CD4-positive, alpha-beta T cell (primary cell): ENCODE data around the gene VPS13D. TPM values are rescaled to one million over a fixed set of nuclear protein-coding genes. Genes with fewer than 3 reads are reported as not detected.

Experiments used
- ATAC-seq: fragments of 200-7000 bp; cut with Tn5 transposase; one replicate; pipeline ENCODE4 v1.10.0; 2022; ENCODE audit warnings: mild to moderate bottlenecking; ENCODE audit not compliant: poor library complexity
- CTCF ChIA-PET: fragments of 350-600 bp; sonication (Branson Sonifier 250); formaldehyde crosslinking; loops from one replicate; lab custom pipeline; 2021; ENCODE audit warnings: antibody characterized with exemption, inconsistent platforms; lab: Charles Lee
- POLR2A ChIA-PET: fragments of 350-600 bp; sonication (Branson Sonifier 250); formaldehyde crosslinking; loops from one replicate; lab custom pipeline; 2021; ENCODE audit warnings: antibody characterized with exemption, inconsistent platforms; lab: Charles Lee
- DNase-seq, 14 experiments: peaks; one replicate each; pipeline ENCODE4 v3.0.0-alpha.2; 2013 to 2020; ENCODE audit warnings: mixed read lengths in 2 of 14
- H3K27ac ChIP-seq, 2 donors: one replicate each; pipeline versions ENCODE4 v1.5.1 to v1.7.0; 2013; ENCODE audit warnings: low read length in 2 of 2, low read depth in 1 of 2, mild to moderate bottlenecking in 1 of 2
- H3K27me3 ChIP-seq, 2 experiments: 1 replicate in 1 of 2; 2 replicates in 1 of 2; pipeline versions ENCODE4 v1.6.1 to v1.7.0; 2013; ENCODE audit warnings: low read length in 2 of 2, control low read depth in 1 of 2, mild to moderate bottlenecking in 1 of 2, moderate library complexity in 1 of 2; ENCODE audit not compliant: insufficient read depth in 2 of 2, control insufficient read depth in 1 of 2
- H3K36me3 ChIP-seq: one replicate; pipeline ENCODE4 v1.6.1; 2013; ENCODE audit warnings: low read length, control low read depth; ENCODE audit not compliant: insufficient read depth
- H3K4me1 ChIP-seq: one replicate; pipeline ENCODE4 v1.6.1; 2013; ENCODE audit warnings: low read length, control low read depth; ENCODE audit not compliant: insufficient read depth
- H3K4me3 ChIP-seq: one replicate; pipeline ENCODE4 v1.5.1; 2013; ENCODE audit warnings: mild to moderate bottlenecking, low read length, moderate library complexity
- H3K9me3 ChIP-seq, 2 experiments: 1 replicate in 1 of 2; 2 replicates in 1 of 2; pipeline versions ENCODE4 v1.6.1 to v1.7.0; 2013; ENCODE audit warnings: low read length in 2 of 2, mild to moderate bottlenecking in 2 of 2, control low read depth in 1 of 2, moderate library complexity in 1 of 2; ENCODE audit not compliant: control insufficient read depth in 1 of 2, insufficient read depth in 1 of 2
- H3K27ac Mint-ChIP-seq: one replicate; pipeline ENCODE4 v1.8.0; 2020; ENCODE audit warnings: mixed read lengths
- H3K27me3 Mint-ChIP-seq: one replicate; pipeline ENCODE4 v1.8.0; 2021; ENCODE audit warnings: mixed read lengths
- H3K36me3 Mint-ChIP-seq: one replicate; pipeline ENCODE4 v1.8.0; 2021; ENCODE audit warnings: low read depth, mixed read lengths
- H3K4me1 Mint-ChIP-seq: one replicate; pipeline ENCODE4 v1.8.0; 2021; ENCODE audit warnings: low read depth, mixed read lengths
- H3K4me3 Mint-ChIP-seq: one replicate; pipeline ENCODE4 v1.8.0; 2020; ENCODE audit warnings: mild to moderate bottlenecking, mixed read lengths
- H3K9me3 Mint-ChIP-seq: one replicate; pipeline ENCODE4 v1.8.0; 2020; ENCODE audit warnings: mixed read lengths
- intact Hi-C, 2 experiments: fragments of 100-400 bp; cut with DNase I in 1 of 2; cut with micrococcal nuclease in 1 of 2; formaldehyde crosslinking; loops; one replicate each; pipeline versions ENCODE4 v1.15.1 to v1.9.0; 2023 to 2025; cut with DNase I, micrococcal nuclease
- total RNA-seq, 174 experiments: library from RNA in 2 of 174; stranded (reverse) in 2 of 174; gene quantifications; one replicate each; pipeline ENCODE4 v1.2.3 and lab custom pipeline; 2021 to 2026
- TF ChIP-seq, protein P1 (sequence below): fragments of 200-600 bp; IDR thresholded peaks from one replicate; pipeline ENCODE4 v1.8.0; 2022; ENCODE audit warnings: antibody characterized with exemption, mild to moderate bottlenecking

Gene VPS13D
- total RNA-seq, 2 experiments from 2014 or later = 63.0 to 67.3 TPM

DNA sequence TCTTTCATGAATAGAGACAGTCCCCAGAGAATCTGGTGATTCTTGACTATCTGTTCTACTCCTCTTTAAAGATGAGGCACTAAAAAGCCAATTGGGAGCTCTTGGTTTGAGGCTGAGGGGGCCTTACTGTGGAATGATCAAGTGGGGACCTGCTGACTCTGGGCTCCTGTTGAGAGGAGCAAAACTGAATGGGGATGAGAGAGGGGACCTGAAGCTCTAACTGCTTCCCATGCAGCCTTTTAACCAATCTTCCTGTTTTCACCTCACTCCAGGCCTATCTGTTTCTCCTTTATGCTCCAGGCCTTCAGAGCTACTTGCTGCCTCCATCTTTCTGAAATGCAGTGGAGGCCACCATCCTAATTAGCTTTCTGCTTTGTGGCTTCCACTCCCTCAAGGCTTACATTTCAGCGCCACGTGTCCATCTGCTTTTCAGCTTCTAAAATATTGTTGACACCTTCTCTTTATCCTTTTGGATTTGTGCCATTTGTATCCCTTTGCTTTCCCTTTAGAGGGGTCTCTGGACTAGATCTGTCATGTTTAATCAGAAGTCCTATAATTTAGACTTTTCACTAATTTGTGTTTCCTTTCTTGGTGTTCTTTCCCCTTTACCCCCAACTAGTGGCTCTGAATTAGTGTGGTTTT, 242.4 kb downstream of the VPS13D start:
- peaks cover 42% of the 10 kb centered on the region for H3K4me1 ChIP-seq
- no peak overlapping the region for H3K4me3 ChIP-seq
- H3K36me3 ChIP-seq = peaks cover 6% of the 10 kb centered on the region
- DNase-seq = no peak
- ATAC-seq = no peak
- H3K4me1 Mint-ChIP-seq = peaks cover 86% of the 10 kb centered on the region
- no peaks in the 10 kb centered on the region for H3K27me3 ChIP-seq
- no peaks in the 10 kb centered on the region for H3K9me3 ChIP-seq
- peak overlapping the region; percentile 88 for H3K27ac Mint-ChIP-seq
- no peaks in the 10 kb centered on the region for H3K27me3 Mint-ChIP-seq
- peak overlapping the region; percentile 55 for H3K4me3 Mint-ChIP-seq
- TF ChIP-seq, protein P1, sequence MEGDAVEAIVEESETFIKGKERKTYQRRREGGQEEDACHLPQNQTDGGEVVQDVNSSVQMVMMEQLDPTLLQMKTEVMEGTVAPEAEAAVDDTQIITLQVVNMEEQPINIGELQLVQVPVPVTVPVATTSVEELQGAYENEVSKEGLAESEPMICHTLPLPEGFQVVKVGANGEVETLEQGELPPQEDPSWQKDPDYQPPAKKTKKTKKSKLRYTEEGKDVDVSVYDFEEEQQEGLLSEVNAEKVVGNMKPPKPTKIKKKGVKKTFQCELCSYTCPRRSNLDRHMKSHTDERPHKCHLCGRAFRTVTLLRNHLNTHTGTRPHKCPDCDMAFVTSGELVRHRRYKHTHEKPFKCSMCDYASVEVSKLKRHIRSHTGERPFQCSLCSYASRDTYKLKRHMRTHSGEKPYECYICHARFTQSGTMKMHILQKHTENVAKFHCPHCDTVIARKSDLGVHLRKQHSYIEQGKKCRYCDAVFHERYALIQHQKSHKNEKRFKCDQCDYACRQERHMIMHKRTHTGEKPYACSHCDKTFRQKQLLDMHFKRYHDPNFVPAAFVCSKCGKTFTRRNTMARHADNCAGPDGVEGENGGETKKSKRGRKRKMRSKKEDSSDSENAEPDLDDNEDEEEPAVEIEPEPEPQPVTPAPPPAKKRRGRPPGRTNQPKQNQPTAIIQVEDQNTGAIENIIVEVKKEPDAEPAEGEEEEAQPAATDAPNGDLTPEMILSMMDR = no peak
- intact Hi-C loops = loop anchor here in 1 of 2 experiments (2.0 to 10.0 kb wide), 4 partner anchors 21 to 143 kb away; partner anchors contain the start of gene DHRS3
- peaks cover 7% of the 10 kb centered on the region for H3K36me3 Mint-ChIP-seq
- CTCF ChIA-PET = interaction anchor here (1.3 kb wide), 1 partner anchor 18 kb away, joined by 3 read pairs; no protein-coding TSS in a partner anchor
- H3K27ac ChIP-seq = peak overlapping the region; percentile 59 to 81
- POLR2A ChIA-PET = interaction anchor here (0.8 to 2.6 kb wide), 15 partner anchors 8 to 146 kb away, joined by 3 to 24 read pairs (median 4); partner anchors contain the start of gene DHRS3
- no peaks in the 10 kb centered on the region for H3K9me3 Mint-ChIP-seq

DNA sequence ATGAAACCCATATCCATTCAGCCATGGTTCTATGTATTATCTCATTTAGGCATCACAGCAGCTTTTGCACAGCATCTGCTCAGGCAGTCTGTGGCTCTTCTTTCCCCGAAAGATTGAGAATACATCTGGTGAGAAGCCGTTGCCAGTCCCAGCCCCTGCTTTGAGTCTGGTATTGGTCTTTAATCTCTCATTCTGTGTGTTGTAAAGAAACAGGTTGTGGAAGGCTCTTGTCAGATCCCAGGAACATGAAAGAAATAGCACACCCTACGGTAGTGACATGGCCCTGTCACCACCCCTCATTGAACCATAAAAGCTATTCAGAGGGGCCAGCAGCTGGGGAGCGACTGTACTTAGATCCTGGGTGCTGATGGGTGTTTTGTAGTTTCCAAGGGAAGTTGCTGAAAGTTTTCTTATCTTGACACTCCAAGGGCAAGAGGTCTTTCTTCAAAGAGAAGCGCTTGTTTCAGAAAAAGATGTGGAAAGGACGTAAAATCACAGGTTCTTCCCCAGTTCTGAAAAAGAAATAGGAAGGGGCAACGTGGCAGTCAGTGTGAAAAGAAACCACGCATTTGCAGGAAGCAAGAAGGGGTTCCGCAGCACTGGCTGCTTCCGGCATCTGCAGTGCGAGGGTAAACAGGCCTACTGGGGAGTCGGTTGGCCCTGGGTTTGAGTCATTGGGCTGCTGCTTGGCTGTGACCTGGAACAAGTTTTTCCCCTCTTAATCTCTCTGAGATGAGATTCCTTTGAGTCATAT, 243.1 kb downstream of the VPS13D start:
- Mint-ChIP-seq H3K9me3 (no peaks in the 10 kb centered on the region), H3K4me3 (peak overlapping the region; percentile 55), H3K27ac (peak overlapping the region; percentile 88), H3K36me3 (peaks cover 6% of the 10 kb centered on the region), H3K4me1 (peaks cover 87% of the 10 kb centered on the region), H3K27me3 (no peaks in the 10 kb centered on the region)
- H3K27ac ChIP-seq = peak overlapping the region; percentile 59 to 81
- peak; percentile 75 for ATAC-seq
- ChIA-PET POLR2A (interaction anchor here (0.8 to 2.6 kb wide), 13 partner anchors 7 to 145 kb away, joined by 3 to 24 read pairs (median 3); partner anchors contain the start of gene DHRS3), CTCF (interaction anchor here (1.1 to 1.3 kb wide), 2 partner anchors 19 to 34 kb away, joined by 3 read pairs; no protein-coding TSS in a partner anchor)
- intact Hi-C loops = loop anchor here in 1 of 2 experiments (2.0 to 10.0 kb wide), 4 partner anchors 22 to 142 kb away; partner anchors contain the start of gene DHRS3
- H3K4me3 ChIP-seq = peak overlapping the region; percentile 24
- DNase-seq = peak; percentile 25 to 84 (median 63)
- H3K4me1 ChIP-seq = peaks cover 47% of the 10 kb centered on the region
- peaks cover 6% of the 10 kb centered on the region for H3K36me3 ChIP-seq
- H3K27me3 ChIP-seq = no peaks in the 10 kb centered on the region
- no peaks in the 10 kb centered on the region for H3K9me3 ChIP-seq
- TF ChIP-seq, protein P1 = no peak

DNA sequence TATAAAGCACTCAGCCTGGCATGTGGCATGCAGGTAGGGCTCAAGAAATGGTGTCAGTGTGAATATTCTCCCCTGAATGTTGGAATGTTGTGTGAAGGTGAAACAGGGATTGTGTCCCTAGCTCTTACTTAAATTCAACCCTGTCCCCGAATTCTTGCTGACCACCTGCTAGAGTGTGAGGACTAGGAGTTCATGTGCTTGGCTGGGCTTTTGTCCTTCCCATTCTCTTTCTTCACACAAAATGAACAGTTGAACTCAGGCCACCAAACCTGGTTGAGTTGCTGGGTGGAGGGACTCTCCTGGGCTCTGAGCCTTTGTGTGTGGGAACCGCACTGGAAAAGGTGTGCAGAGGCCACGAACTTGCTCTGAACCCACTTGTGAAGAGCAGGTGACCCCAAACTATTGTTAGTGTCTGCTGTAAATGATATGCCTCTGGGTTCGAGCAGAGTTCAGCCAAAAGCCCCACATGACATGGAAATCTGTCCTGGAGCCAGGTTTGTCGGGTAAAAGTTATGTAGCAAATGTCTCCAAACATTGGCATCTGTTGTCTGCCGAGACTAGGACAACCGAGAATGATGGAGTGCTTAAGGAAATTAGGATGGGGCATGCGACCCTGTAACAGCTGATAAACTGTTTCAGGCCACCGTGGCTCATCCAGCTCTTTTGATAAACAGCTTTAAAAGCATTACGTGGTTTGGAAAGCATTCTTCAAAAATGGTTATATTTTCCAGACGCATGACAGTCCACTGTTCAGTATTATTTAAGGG, 243.9 kb downstream of the VPS13D start:
- no peak overlapping the region for H3K4me3 ChIP-seq

More for the DNA sequence above, 243.9 kb downstream of the VPS13D start:
- Histone ChIP-seq H3K9me3 (no peaks in the 10 kb centered on the region), H3K27me3 (no peaks in the 10 kb centered on the region), H3K36me3 (peaks cover 2% of the 10 kb centered on the region), H3K27ac (peak overlapping the region; percentile 59 to 81), H3K4me1 (peaks cover 55% of the 10 kb centered on the region)
- TF ChIP-seq, protein P1 = no peak
- DNase-seq (no peak), ATAC-seq (no peak)
- no peaks in the 10 kb centered on the region for H3K9me3 Mint-ChIP-seq
- CTCF ChIA-PET = interaction anchor here (1.1 kb wide), 1 partner anchor 35 kb away, joined by 3 read pairs; no protein-coding TSS in a partner anchor
- H3K27me3 Mint-ChIP-seq = no peaks in the 10 kb centered on the region
- H3K36me3 Mint-ChIP-seq = no peaks in the 10 kb centered on the region
- intact Hi-C loops = loop anchor here in 1 of 2 experiments (2.0 to 10.0 kb wide), 4 partner anchors 23 to 141 kb away; partner anchors contain the start of gene DHRS3
- H3K4me1 Mint-ChIP-seq = peaks cover 89% of the 10 kb centered on the region
- peak overlapping the region; percentile 88 for H3K27ac Mint-ChIP-seq
- no peak overlapping the region for H3K4me3 Mint-ChIP-seq
- POLR2A ChIA-PET = interaction anchor here (0.6 to 7.3 kb wide), 12 partner anchors 16 to 145 kb away, joined by 3 to 68 read pairs (median 4); partner anchors contain the start of gene DHRS3
